ENCODE measurements around the gene DTNB. TPM values are rescaled to one million over a fixed set of nuclear protein-coding genes. Genes with fewer than 3 reads are reported as not detected.
A peak's percentile ranks its signal among the peaks of the same experiment; 100 is the strongest.

Gene DTNB
- total and polyA plus RNA-seq, 2 of the 4 experiments (the other 2 are of a cell fraction): 3.8 to 5.3 TPM

- H2AK9ac ChIP-seq (replicated peaks; ENCODE audit: low read depth, low read length, poor library complexity): no peak overlapping the region
- no peak overlapping the region for H2BK120ac ChIP-seq (ENCODE audit: low read depth, low read length)
- H4K91ac ChIP-seq (ENCODE audit: insufficient read depth, low read depth, low read length): no peak overlapping the region
- ChIA-PET CTCF (interaction anchor here (0.5 to 1.3 kb wide), 2 partner anchors 20 to 33 kb away, joined by 3 to 4 read pairs; no protein-coding TSS in a partner anchor), POLR2A (ENCODE audit: unreplicated experiment) (no interaction called here)
- H3K36me3 ChIP-seq (ENCODE audit: control insufficient read depth, insufficient read depth, low read length): no peaks in the 10 kb centered on the region
- H3K4me1 ChIP-seq (ENCODE audit: control insufficient read depth, insufficient read depth, low read length): no peaks in the 10 kb centered on the region
- peak overlapping the region; percentile 80 for H2AFZ ChIP-seq (replicated peaks; ENCODE audit: low read length, poor library complexity)
- H3K9me1 ChIP-seq (ENCODE audit: insufficient read depth, low read length): no peaks in the 10 kb centered on the region
- in situ Hi-C loops (cut with MboI; ENCODE audit: low sequenced_read_pairs) (no loop called here), intact Hi-C loops (cut with micrococcal nuclease) (no loop called here), dilution Hi-C loops (cut with HindIII; ENCODE audit: low sequenced_read_pairs, unreplicated experiment) (no loop called here)
- no peak overlapping the region for H3K4me3 ChIP-seq (ENCODE audit: insufficient read depth, low read depth, low read length)
- no peak overlapping the region for H2AK5ac ChIP-seq (ENCODE audit: low read depth, low read length)
- TF ChIP-seq SMC3 (IDR thresholded peaks at IDR 0.05; ENCODE audit: low read depth, low read length): no peak
- DNase-seq (no peak), ATAC-seq (ENCODE audit: low read depth) (peak; percentile 59)
- H3K23ac ChIP-seq (ENCODE audit: low read depth, low read length): no peak overlapping the region
- H2BK5ac ChIP-seq (ENCODE audit: low read depth, low read length, poor library complexity, severe bottlenecking): no peak overlapping the region
- no peak overlapping the region; the same call in 1 of the 2 replicates for H3K14ac ChIP-seq (replicated peaks; ENCODE audit: low read depth, low read length)
- H3K9me3 ChIP-seq (ENCODE audit: control insufficient read depth, insufficient read depth, low read length): no peaks in the 10 kb centered on the region
- no peaks in the 10 kb centered on the region for H3K79me1 ChIP-seq (ENCODE audit: low read depth in 1 of 2, low read length in 2 of 2)
- H3K27ac ChIP-seq (ENCODE audit: insufficient read depth, low read length): no peak overlapping the region
- WGBS, 2 experiments (ENCODE audit: extremely low coverage in 2 of 2, insufficient read length in 1 of 2): 48% methylated on average over 7 of the region's 17 CpGs; no CpG with 5 or more reads in 1 of the 2 experiments
- H3K4ac ChIP-seq (ENCODE audit: low read depth, low read length): no peak overlapping the region
- H4K5ac ChIP-seq (ENCODE audit: low read depth, low read length): no peak overlapping the region
- H3K4me2 ChIP-seq (ENCODE audit: low read depth, low read length): peak overlapping the region; percentile 51; the same call in 1 of the 2 replicates
- no peak overlapping the region for H3K9ac ChIP-seq (ENCODE audit: low read depth, low read length)
- no peak overlapping the region for H2BK20ac ChIP-seq (ENCODE audit: low read depth, low read length)
- no peak overlapping the region for H4K8ac ChIP-seq (ENCODE audit: low read depth in 2 of 2, low read length in 2 of 2)
- peaks cover 17% of the 10 kb centered on the region for H3K27me3 ChIP-seq (ENCODE audit: control insufficient read depth, insufficient read depth, low read length)
- no peaks in the 10 kb centered on the region; the same call in 1 of the 2 replicates for H4K20me1 ChIP-seq (ENCODE audit: insufficient read depth, low read length)
- H2BK15ac ChIP-seq (ENCODE audit: low read depth, low read length): no peak overlapping the region
- H3K56ac ChIP-seq (ENCODE audit: extremely low read depth, insufficient read depth, low read length): no peak overlapping the region
- H3K18ac ChIP-seq (ENCODE audit: low read depth, low read length): no peak overlapping the region
- BruUV-seq (replicated peaks): no TSS peak
Measured at GRCh38 chr2:25697559-25698341, 24.4 kb upstream of the DTNB start.
